Subcutaneous adipose tissue (tissue), 4 donors: ENCODE data around the gene PHLDA1. TPM values are rescaled to one million over a fixed set of nuclear protein-coding genes. Genes with fewer than 3 reads are reported as not detected.

ENCODE experiments used
- total RNA-seq, 4 donors: library from RNA; depleted of rRNA; stranded (reverse); fragments of >200 nt; gene quantifications; one replicate each; pipeline ENCODE4 v1.1.0, GENCODE V29; 2016
- TF ChIP-seq, protein P1 (sequence below): fragments of 450-650 bp; IDR thresholded peaks from one replicate; pipeline ENCODE4 v1.5.1; 2016; ENCODE audit warnings: low read depth, mild to moderate bottlenecking, control low read depth, antibody characterized with exemption, moderate library complexity

Gene PHLDA1
- total RNA-seq, result 10 to 100 TPM in 3 of 4 donors, 1 to 10 TPM in 1; 9.0 to 41.6 (median 19.9) TPM

DNA sequence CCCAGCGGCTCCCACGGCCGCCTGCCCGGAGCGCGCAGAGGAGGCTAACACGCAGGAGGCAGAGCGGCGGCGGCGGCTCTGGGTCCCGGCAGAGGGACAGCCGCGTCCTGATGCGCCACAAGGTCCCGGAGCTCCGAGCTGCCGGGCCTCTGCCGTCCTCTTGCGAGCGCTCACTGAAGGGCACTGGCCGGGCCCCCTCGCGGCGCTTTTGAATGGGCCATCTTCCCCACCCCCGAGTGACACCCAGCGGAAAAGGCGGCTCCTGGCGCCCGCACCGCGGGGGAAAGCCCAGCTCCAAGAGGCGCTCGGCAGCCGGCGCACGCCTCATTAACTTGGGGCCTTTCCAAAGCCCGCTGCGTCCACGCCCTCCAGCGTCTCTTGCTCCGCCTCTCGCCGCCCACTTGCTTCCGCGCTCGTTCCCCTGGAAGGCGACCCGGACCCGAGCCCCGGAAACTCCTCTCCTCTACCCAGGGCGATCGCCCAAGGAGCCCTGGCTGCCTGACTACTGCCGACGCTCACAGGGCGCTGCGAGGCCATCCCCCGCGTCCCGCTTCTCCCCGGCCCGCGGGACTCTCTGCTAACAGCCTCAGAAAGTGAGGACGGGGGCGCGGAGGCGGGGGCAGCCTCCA lies at the start of gene PHLDA1:
TSS of gene PHLDA1 (minus strand) at position 363 of the 629 bp plus-strand sequence.
- TF ChIP-seq, protein P1, sequence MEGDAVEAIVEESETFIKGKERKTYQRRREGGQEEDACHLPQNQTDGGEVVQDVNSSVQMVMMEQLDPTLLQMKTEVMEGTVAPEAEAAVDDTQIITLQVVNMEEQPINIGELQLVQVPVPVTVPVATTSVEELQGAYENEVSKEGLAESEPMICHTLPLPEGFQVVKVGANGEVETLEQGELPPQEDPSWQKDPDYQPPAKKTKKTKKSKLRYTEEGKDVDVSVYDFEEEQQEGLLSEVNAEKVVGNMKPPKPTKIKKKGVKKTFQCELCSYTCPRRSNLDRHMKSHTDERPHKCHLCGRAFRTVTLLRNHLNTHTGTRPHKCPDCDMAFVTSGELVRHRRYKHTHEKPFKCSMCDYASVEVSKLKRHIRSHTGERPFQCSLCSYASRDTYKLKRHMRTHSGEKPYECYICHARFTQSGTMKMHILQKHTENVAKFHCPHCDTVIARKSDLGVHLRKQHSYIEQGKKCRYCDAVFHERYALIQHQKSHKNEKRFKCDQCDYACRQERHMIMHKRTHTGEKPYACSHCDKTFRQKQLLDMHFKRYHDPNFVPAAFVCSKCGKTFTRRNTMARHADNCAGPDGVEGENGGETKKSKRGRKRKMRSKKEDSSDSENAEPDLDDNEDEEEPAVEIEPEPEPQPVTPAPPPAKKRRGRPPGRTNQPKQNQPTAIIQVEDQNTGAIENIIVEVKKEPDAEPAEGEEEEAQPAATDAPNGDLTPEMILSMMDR, result no peak

DNA sequence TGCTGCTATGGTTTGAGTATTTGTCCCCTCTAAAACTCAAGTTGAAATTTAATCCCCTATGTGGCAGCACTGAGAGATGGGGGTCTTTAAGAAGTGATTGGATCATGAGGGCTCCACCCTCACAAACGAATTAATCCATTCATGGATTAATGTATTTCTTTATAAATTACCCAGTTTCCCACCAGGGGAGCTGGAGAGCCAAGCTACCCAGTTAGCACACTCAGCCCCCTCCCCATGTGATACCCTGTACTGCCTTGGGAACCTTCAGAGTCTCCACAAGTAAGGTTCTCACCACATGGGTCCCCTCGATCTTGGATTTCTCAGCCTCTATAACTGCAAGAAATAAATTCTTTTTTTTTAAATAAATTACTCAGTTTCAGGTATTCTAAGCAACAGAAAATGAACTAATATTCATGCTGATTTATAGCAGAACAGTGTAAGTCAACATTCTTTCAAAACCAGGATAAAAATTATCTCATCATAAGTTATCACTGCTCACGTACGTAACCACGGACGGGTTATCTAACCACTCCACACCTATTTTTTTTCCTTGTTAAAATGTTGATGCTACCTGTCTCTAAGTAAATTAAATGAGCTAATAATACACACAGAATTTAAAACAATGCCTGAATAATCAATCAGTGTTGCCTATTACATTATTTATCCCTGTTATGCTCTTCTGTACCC lies 49.3 kb upstream of the PHLDA1 start:
- TF ChIP-seq, protein P1, result no peak

DNA sequence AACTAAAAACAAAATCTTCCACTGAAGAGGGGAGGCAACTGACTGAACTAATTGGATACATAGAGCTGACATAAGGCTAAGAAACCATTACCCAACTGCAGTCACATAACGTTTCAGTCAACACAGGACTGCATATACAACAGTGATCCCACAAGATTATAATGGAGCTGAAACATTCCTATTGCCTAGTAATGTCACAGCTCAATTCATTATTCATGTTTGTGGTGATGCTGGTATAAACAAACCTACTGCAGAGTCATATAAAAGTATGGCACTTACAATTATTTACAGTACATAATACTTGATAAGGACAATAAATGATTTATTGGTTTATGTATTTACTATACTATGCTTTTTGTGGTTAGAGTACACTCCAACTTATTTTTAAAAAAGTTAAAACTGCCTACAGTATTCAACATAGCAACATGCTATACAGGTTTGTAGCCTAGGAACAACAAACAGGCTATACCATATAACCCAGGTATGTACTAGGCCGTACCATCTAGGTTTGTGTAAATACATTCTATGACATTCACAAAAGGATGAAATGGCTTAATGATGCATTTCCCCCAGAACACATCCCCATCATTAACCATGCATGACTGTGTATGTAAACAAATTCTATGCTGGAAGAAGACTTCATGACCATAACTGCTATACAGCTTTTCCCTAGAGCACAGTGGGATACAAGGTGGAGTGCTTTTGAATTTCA lies 48.6 kb upstream of the PHLDA1 start:
- TF ChIP-seq, protein P1, result no peak

DNA sequence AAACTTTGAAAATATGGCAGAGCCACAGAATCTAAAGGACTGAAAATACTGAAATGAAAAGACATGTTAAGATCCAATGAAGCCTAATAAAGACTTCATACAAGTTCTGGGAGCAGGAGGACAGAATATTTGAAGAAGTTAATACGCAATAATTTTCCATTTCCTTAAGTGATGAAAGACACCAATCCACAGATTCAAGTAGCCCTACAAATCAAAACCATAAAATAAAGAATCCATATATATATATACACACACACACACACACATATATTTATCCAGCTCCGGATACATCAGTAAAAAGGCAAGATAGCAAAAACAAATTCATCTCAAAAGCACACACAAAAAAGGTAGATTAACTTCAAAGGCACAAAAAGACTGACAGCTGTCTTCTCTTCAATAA lies 47.2 kb upstream of the PHLDA1 start:
- TF ChIP-seq, protein P1, result no peak

DNA sequence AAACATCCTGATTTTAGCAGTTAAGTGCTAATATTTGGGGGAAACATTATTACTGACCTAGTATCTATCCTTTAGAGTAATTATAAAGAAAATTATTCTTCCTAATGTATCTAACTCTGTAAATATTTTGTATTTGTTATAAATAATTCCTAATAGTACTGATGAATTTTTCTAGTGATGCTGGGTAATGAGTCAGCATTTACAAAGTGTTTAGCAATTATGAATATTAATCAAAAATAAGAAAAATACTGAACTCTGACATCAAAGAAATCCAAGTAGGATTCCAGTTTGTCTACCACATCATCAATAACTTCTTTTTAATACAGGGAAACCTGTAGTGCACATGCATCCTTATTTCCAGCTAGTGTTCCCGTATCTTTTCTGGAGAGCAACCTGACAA lies 43.9 kb upstream of the PHLDA1 start:
- TF ChIP-seq, protein P1, result no peak

DNA sequence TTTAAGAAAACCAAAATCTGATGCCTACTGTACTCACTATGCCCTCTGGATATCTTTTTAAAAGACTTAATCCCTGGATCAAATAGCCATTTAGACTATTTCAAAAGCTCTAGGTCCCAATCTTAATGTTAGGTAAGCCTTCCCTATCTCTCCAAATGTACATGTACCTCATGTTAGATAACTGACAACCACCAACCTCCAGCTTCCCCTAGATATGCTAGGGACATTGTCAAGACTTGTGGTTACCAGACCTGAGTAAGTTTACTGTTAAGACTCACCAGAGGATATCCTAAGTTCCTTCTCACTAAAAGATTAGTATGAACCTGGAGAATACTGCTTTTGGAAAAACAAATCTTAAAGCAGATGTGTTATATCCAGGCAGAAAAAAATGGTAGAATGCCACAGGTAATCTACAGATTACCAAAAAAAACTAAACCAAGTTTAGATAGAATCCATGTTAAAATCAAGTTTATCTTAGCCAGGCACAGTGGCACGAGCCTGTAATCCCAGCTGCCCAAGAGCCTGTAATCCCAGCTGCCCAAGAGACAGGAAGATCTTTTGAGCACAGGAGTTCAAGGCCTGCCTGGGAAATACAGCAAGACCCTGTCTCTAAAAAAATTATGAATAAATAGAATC lies 43.2 kb upstream of the PHLDA1 start:
- TF ChIP-seq, protein P1, result no peak

DNA sequence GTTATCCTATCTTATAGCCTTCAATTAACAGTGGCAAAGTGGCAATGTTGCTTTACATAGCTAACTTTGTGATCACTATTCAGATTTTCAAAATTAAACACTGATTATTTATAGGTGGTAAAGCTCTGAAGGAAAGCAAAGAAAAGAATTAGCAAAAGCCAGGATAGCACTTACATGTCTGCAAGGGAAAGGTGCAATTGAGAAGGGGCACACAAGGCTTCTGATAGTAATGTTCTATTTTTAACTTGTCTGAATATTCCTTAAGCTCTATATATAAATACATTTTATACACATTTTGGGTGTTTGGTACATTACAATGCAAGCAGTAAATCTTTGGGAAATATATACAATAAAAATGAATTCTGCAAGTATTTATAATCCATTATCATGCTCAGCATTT lies 42.0 kb upstream of the PHLDA1 start:
- TF ChIP-seq, protein P1, result no peak
